CD8-positive, alpha-beta memory T cell (primary cell): ENCODE measurements around the gene HNRNPU. TPM values are rescaled to one million over a fixed set of nuclear protein-coding genes. Genes with fewer than 3 reads are reported as not detected.

Experiments used
- CTCF ChIA-PET: fragments of 350-600 bp; sonication (Branson Sonifier 250); formaldehyde crosslinking; loops from one replicate; lab custom pipeline; 2021; ENCODE audit warnings: antibody characterized with exemption; lab: Charles Lee
- POLR2A ChIA-PET: fragments of 350-600 bp; sonication (Branson Sonifier 250); formaldehyde crosslinking; loops from one replicate; lab custom pipeline; 2021; ENCODE audit warnings: antibody characterized with exemption; lab: Charles Lee
- DNase-seq, 5 donors: peaks; one replicate each; pipeline versions ENCODE4 v3.0.0 to v3.0.0-alpha.2; 2020 to 2022; ENCODE audit warnings: mixed read lengths in 1 of 5
- H3K27ac ChIP-seq: one replicate; pipeline ENCODE4 v1.7.0; 2013; ENCODE audit warnings: low read depth, mild to moderate bottlenecking, low read length, moderate library complexity
- H3K27me3 ChIP-seq: 2 replicates; pipeline ENCODE4 v1.7.0; 2013; ENCODE audit warnings: low read length, mild to moderate bottlenecking; ENCODE audit not compliant: insufficient read depth, poor library complexity, severe bottlenecking
- H3K36me3 ChIP-seq: 2 replicates; pipeline ENCODE4 v1.7.0; 2013; ENCODE audit warnings: mild to moderate bottlenecking, low read length, moderate library complexity; ENCODE audit not compliant: insufficient read depth
- H3K4me1 ChIP-seq: 2 replicates; pipeline ENCODE4 v1.7.0; 2013; ENCODE audit warnings: mild to moderate bottlenecking, low read length, moderate library complexity; ENCODE audit not compliant: insufficient read depth
- H3K4me3 ChIP-seq: 2 replicates; pipeline ENCODE4 v1.7.0; 2013; ENCODE audit warnings: mild to moderate bottlenecking, low read length
- H3K9me3 ChIP-seq: 2 replicates; pipeline ENCODE4 v1.7.0; 2013; ENCODE audit warnings: mild to moderate bottlenecking, low read length
- H3K27ac Mint-ChIP-seq, 8 donors: one replicate each; pipeline ENCODE4 v1.8.0; 2020 to 2021; ENCODE audit warnings: mixed read lengths in 8 of 8, mild to moderate bottlenecking in 6 of 8, inconsistent platforms in 3 of 8, moderate library complexity in 3 of 8
- H3K27me3 Mint-ChIP-seq, 2 donors: one replicate each; pipeline ENCODE4 v1.8.0; 2020 to 2021; ENCODE audit warnings: mixed read lengths in 2 of 2, mild to moderate bottlenecking in 1 of 2, moderate library complexity in 1 of 2
- H3K36me3 Mint-ChIP-seq, 3 donors: one replicate each; pipeline ENCODE4 v1.8.0; 2020 to 2021; ENCODE audit warnings: mixed read lengths in 3 of 3, inconsistent platforms in 1 of 3, mild to moderate bottlenecking in 1 of 3
- H3K4me1 Mint-ChIP-seq, 3 donors: one replicate each; pipeline ENCODE4 v1.8.0; 2020 to 2021; ENCODE audit warnings: mixed read lengths in 3 of 3, inconsistent platforms in 1 of 3, mild to moderate bottlenecking in 1 of 3
- H3K4me3 Mint-ChIP-seq, 7 donors: one replicate each; pipeline ENCODE4 v1.8.0; 2020 to 2021; ENCODE audit warnings: mixed read lengths in 7 of 7, mild to moderate bottlenecking in 6 of 7, moderate library complexity in 4 of 7, inconsistent platforms in 2 of 7
- H3K9me3 Mint-ChIP-seq, 5 donors: one replicate each; pipeline ENCODE4 v1.8.0; 2020 to 2022; ENCODE audit warnings: mixed read lengths in 5 of 5, mild to moderate bottlenecking in 3 of 5, moderate library complexity in 2 of 5, inconsistent platforms in 1 of 5
- polyA plus RNA-seq: library from polyadenylated mRNA; unstranded; fragments of 300-500 nt; fragmentation: Illumina TruSeq; gene quantifications from one replicate; pipeline ENCODE4 v1.2.3, GENCODE V29; 2021
- total RNA-seq, 2 experiments: library from RNA; stranded (reverse); gene quantifications; one replicate each; pipeline ENCODE4 v1.2.3, GENCODE V29; 2021

The HNRNPU gene
- total and polyA plus RNA-seq, 3 experiments from 2014 or later, result 382 to 630 (median 598) TPM

DNA sequence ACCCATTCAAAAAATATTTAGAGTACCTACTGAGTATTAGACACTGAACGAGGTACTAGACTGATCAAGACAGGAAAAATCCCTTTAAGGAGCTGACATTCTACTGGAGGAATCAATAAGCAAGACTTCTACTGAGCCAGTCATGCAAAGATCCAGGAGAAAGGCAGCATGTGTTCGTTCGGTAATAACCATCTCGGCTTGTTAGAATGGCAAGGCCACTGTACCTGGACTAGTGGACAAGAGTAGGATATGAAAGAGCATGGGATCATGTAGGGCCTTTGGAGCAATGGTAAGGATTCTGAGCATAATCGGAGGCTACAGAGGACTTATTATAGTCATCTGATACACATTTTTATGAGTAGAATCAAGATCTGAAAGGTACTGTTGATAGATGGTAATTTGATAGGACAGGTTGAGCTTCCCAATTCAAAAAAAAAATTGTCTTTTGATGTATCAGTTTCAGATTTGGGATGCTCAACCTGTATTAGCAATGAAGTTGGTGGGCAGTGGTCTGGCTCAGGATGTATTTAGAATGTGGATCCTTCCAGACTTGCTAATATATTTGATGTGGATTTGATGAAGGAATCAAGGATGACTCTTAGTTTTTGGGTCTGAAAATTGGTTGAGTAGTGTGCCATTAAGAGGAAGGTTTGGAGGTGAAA, 26.6 kb downstream of the HNRNPU start:
- no peak overlapping the region for H3K27ac ChIP-seq
- peaks cover 11 to 59% (median 14%) of the 10 kb centered on the region in 3 donors for H3K36me3 Mint-ChIP-seq
- H3K27me3 ChIP-seq, result no peaks in the 10 kb centered on the region
- ChIA-PET POLR2A (interaction anchor here (1.3 to 5.8 kb wide), 3 partner anchors 10 to 26 kb away, joined by 3 to 322 read pairs (median 66); partner anchors contain the start of gene HNRNPU), CTCF (interaction anchor here (1.2 to 5.6 kb wide), 3 partner anchors 26 to 205 kb away, joined by 3 to 95 read pairs (median 8); partner anchors contain the start of gene HNRNPU)
- DNase-seq, result no peak
- H3K27me3 Mint-ChIP-seq, result peaks cover 0 to 1% of the 10 kb centered on the region in 2 donors
- no peaks in the 10 kb centered on the region for H3K9me3 Mint-ChIP-seq
- H3K36me3 ChIP-seq, result peaks cover 11% of the 10 kb centered on the region
- peaks cover 57 to 73% (median 72%) of the 10 kb centered on the region in 3 donors for H3K4me1 Mint-ChIP-seq
- peaks cover 45% of the 10 kb centered on the region for H3K4me1 ChIP-seq
- peak overlapping the region; percentile 29 to 98 (median 94) for H3K27ac Mint-ChIP-seq
- no peak overlapping the region for H3K4me3 ChIP-seq
- H3K9me3 ChIP-seq, result no peaks in the 10 kb centered on the region
- peak overlapping the region in 6 of 7 donors; percentile 8 to 99 (median 36) for H3K4me3 Mint-ChIP-seq

DNA sequence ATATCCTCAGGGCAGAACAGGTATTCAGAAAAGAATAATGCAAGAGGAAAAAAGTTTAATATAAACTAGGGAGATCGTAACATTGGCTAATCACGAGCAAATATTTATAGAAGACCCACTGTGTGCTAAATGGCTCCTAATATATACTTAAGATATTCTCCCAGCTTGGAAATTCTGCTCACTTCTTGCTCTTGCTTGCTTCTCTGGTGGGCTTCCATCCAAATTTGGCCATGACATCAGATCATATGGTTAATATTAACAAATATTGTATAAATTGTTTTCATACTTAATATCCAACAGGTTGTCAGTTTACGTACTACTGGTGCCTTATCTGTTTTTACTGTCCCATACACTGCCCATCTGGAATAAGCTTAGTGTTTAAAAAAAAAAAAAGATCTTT, 27.8 kb downstream of the HNRNPU start:
- DNase-seq, result no peak
- H3K4me1 ChIP-seq, result peaks cover 45% of the 10 kb centered on the region
- H3K27ac Mint-ChIP-seq, result peak overlapping the region; percentile 92 to 100 (median 98)
- H3K36me3 ChIP-seq, result peaks cover 3% of the 10 kb centered on the region
- peaks cover 11 to 50% (median 14%) of the 10 kb centered on the region in 3 donors for H3K36me3 Mint-ChIP-seq
- H3K4me3 Mint-ChIP-seq, result peak overlapping the region; percentile 88 to 100 (median 99)
- H3K9me3 Mint-ChIP-seq, result no peaks in the 10 kb centered on the region
- no peaks in the 10 kb centered on the region for H3K27me3 ChIP-seq
- H3K9me3 ChIP-seq, result no peaks in the 10 kb centered on the region
- peak overlapping the region; percentile 96 for H3K4me3 ChIP-seq
- H3K27ac ChIP-seq, result peak overlapping the region; percentile 98
- H3K4me1 Mint-ChIP-seq, result peaks cover 52 to 67% (median 63%) of the 10 kb centered on the region in 3 donors
- H3K27me3 Mint-ChIP-seq, result peaks cover 0 to 1% of the 10 kb centered on the region in 2 donors
- ChIA-PET CTCF (interaction anchor here (1.2 to 5.6 kb wide), 7 partner anchors 11 to 206 kb away, joined by 3 to 95 read pairs (median 8); partner anchors contain the start of gene HNRNPU), POLR2A (interaction anchor here (0.7 to 5.8 kb wide), 9 partner anchors 8 to 183 kb away, joined by 3 to 322 read pairs (median 24); partner anchors contain the start of genes DESI2 and HNRNPU)

DNA sequence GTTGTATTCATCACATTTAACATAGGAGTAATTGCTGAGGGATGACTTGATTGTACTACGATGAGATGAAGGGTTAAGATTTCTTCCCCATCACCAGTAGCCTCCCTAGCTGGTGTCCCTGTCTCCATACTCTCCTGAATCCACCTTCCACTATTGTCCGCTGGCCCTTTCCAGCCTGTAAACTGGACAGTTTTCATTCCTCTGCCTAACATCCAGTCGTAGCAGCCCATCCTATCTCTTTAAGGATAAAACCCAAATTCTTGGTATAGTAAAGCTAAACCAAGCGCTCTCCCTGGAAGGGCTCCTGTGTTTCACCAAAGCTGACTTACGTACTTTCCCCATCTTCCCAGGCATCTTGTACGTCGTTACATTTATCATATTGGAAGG, 28.2 kb downstream of the HNRNPU start:
- POLR2A ChIA-PET, result interaction anchor here (0.7 to 5.8 kb wide), 12 partner anchors 8 to 206 kb away, joined by 3 to 322 read pairs (median 13); partner anchors contain the start of genes DESI2 and HNRNPU
- Histone ChIP-seq H3K4me3 (peak overlapping the region; percentile 96), H3K27ac (peak overlapping the region; percentile 98), H3K9me3 (no peaks in the 10 kb centered on the region), H3K27me3 (no peaks in the 10 kb centered on the region), H3K36me3 (no peaks in the 10 kb centered on the region), H3K4me1 (peaks cover 45% of the 10 kb centered on the region)
- Mint-ChIP-seq H3K36me3 (peaks cover 11 to 45% (median 13%) of the 10 kb centered on the region in 3 donors), H3K9me3 (no peaks in the 10 kb centered on the region), H3K4me1 (peaks cover 51 to 62% (median 58%) of the 10 kb centered on the region in 3 donors), H3K27me3 (peaks cover 0 to 1% of the 10 kb centered on the region in 2 donors), H3K27ac (peak overlapping the region; percentile 92 to 100 (median 98)), H3K4me3 (peak overlapping the region; percentile 88 to 100 (median 99))
- CTCF ChIA-PET, result interaction anchor here (0.7 to 5.6 kb wide), 10 partner anchors 12 to 206 kb away, joined by 3 to 95 read pairs (median 7); partner anchors contain the start of gene HNRNPU
- no peak for DNase-seq

DNA sequence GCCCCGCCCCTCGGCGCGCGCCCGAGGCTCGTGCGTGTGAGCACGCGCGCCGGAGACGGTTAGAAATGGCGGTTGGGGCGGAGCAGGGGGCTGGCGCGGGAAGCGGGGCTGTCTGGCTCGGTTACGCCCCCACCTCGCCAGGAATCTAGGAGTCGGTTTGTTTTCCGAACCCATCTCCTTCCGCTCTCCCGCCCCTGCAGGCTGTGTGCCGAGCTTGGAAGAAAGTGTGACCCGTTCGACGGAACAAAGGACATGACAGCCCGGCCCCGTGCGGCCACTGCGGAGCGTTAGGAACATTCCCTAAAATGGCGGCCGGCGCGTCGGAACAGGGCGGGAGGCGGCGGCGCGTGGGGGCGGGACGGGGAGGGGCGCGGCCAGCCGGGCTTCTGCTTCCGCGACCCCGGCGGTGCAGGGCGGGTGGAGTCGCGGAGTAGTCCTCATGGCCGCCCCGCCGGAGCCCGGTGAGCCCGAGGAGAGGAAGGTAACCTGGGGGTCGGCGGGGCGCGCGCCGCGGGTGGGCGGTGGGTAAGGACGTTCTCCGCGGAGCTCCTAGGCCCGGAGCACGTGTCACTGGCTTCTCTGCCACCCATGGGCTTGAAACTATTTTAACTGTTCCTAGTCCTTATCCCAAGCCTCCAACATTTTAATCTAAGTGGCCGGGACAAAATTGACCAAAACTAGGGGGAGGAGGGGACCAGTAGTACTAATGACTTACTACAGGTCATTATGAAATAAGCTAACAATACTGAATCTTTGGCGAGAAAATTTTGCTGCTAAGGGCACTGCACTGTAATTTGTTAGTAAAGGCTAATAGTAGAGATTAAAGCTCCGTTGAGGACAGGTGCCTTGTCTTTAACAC, 28.8 kb downstream of the HNRNPU start, which contains the start of gene COX20:
TSS of gene COX20 (plus strand) at position 383 of the 859 bp plus-strand sequence. CDS start at position 440, 57 bp downstream.
- Histone ChIP-seq H3K4me3 (peak within 1 kb of the TSS; percentile 96), H3K36me3 (no peaks in the 10 kb centered on the region), H3K27me3 (no peaks in the 10 kb centered on the region), H3K27ac (peak within 1 kb of the TSS; percentile 98), H3K4me1 (peaks cover 44% of the 10 kb centered on the region), H3K9me3 (no peaks in the 10 kb centered on the region)
- peaks cover 0 to 1% of the 10 kb centered on the region in 2 donors for H3K27me3 Mint-ChIP-seq
- H3K9me3 Mint-ChIP-seq, result no peaks in the 10 kb centered on the region
- ChIA-PET POLR2A (interaction anchor here (0.7 to 5.8 kb wide), 18 partner anchors 9 to 788 kb away, joined by 3 to 322 read pairs (median 6); partner anchors contain the start of genes CATSPERE, DESI2 and HNRNPU), CTCF (interaction anchor here (0.7 to 5.6 kb wide), 14 partner anchors 12 to 208 kb away, joined by 3 to 95 read pairs (median 6); partner anchors contain the start of gene HNRNPU)
- DNase-seq, result peak; percentile 81 to 95 (median 91)
- H3K4me1 Mint-ChIP-seq, result peaks cover 45 to 56% (median 52%) of the 10 kb centered on the region in 3 donors
- peaks cover 11 to 39% (median 11%) of the 10 kb centered on the region in 3 donors for H3K36me3 Mint-ChIP-seq
- peak within 1 kb of the TSS; percentile 88 to 100 (median 99) for H3K4me3 Mint-ChIP-seq
- H3K27ac Mint-ChIP-seq, result peak within 1 kb of the TSS; percentile 96 to 100 (median 99)

DNA sequence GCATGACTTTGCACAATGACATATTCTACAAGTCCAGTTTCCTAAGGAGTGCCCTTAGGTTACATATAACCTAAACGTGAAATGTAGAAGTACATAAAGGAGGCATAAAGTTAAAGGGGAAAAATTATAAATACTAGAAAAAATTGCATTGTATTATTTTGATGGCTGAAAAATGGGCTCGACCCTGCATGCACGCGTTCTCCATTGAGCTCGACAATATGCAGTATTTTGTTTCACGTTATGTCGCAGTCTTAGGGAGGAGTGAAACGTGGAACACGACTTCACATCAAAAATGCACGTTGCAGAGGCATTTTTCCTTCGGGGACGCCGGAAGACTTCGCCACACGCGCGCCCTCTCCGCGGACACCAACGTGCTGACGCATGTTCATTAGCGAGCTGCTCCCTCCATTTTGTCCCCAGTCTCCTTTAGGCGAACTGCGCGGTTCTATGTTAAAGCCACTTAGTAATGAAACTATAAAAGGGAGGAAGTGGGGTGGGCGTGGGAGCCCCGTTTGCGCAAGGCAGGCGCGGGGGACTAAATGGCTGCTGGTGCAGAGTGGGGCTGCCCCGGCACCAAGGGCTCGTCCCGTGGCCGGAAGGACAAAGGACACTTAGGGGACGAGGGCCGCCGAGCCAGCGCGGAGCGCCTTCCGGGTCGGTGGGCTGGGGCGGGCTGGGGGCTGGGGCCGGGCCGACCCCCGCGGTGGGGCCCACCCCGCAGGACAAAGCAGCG, 29.6 kb downstream of the HNRNPU start:
- Mint-ChIP-seq H3K36me3 (peaks cover 9 to 32% (median 10%) of the 10 kb centered on the region in 3 donors), H3K9me3 (no peaks in the 10 kb centered on the region), H3K27me3 (peaks cover 0 to 1% of the 10 kb centered on the region in 2 donors), H3K27ac (peak overlapping the region; percentile 95 to 100 (median 99)), H3K4me1 (peaks cover 39 to 48% (median 44%) of the 10 kb centered on the region in 3 donors), H3K4me3 (peak overlapping the region; percentile 88 to 100 (median 99))
- peak overlapping the region; percentile 98 for H3K27ac ChIP-seq
- H3K4me1 ChIP-seq, result peaks cover 37% of the 10 kb centered on the region
- H3K9me3 ChIP-seq, result no peaks in the 10 kb centered on the region
- peak overlapping the region; percentile 96 for H3K4me3 ChIP-seq
- no peaks in the 10 kb centered on the region for H3K36me3 ChIP-seq
- POLR2A ChIA-PET, result interaction anchor here (0.5 to 5.8 kb wide), 18 partner anchors 10 to 787 kb away, joined by 3 to 322 read pairs (median 6); partner anchors contain the start of genes ADSS2, CATSPERE, DESI2 and HNRNPU
- DNase-seq, result peak; percentile 80 to 95 (median 94)
- H3K27me3 ChIP-seq, result no peaks in the 10 kb centered on the region
- CTCF ChIA-PET, result interaction anchor here (0.9 to 5.6 kb wide), 12 partner anchors 16 to 208 kb away, joined by 3 to 95 read pairs (median 5); partner anchors contain the start of gene HNRNPU

DNA sequence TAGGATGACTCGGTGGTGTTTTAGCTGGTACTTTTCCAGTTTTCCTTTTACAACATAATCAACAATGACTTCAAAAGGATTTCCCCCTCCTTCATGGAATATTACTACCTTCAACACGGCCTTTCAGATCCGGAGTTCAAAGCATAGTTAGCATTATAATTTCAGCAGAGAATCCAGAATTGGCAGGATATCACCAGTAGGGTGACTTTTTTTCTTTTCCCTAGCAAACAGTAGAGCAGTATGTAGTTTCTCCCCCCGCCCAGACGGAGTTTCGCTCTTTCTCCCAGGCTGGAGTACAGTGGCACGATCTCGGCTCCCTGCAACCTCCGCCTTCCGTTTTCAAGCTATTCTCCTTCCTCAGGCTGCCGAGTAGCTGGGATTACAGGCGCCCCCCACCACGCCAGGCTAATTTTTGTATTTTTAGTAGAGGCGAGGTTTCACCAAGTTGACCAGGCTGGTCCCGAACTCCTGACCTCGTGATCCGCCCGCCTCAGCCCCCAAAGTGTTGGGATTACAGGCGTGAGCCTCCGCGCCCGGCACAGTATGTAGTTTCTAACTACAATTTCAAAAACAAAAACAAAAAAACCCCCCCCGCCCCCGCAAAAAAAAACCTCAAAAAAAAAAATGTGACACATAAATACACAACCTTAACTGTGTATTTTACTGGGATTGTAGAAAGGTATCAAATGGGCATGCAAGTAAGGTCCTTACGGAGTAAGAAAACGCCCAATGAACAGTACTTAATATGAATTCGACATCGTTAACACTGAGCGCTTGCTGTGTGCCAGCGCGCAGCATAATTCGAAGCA, 30.4 kb downstream of the HNRNPU start:
- Mint-ChIP-seq H3K4me3 (peak overlapping the region; percentile 88 to 100 (median 99)), H3K27me3 (peaks cover 0 to 1% of the 10 kb centered on the region in 2 donors), H3K36me3 (peaks cover 7 to 26% (median 8%) of the 10 kb centered on the region in 3 donors), H3K4me1 (peaks cover 34 to 40% (median 36%) of the 10 kb centered on the region in 3 donors), H3K27ac (peak overlapping the region; percentile 95 to 100 (median 99)), H3K9me3 (no peaks in the 10 kb centered on the region)
- peak overlapping the region; percentile 96 for H3K4me3 ChIP-seq
- POLR2A ChIA-PET, result interaction anchor here (0.5 to 5.8 kb wide), 17 partner anchors 10 to 1672 kb away, joined by 3 to 322 read pairs (median 6); partner anchors contain the start of genes ADSS2, CATSPERE, DESI2 and HNRNPU
- no peaks in the 10 kb centered on the region for H3K36me3 ChIP-seq
- peak overlapping the region; percentile 98 for H3K27ac ChIP-seq
- CTCF ChIA-PET, result interaction anchor here (0.9 to 5.6 kb wide), 10 partner anchors 17 to 209 kb away, joined by 3 to 95 read pairs (median 6); partner anchors contain the start of gene HNRNPU
- H3K4me1 ChIP-seq, result peaks cover 29% of the 10 kb centered on the region
- no peaks in the 10 kb centered on the region for H3K27me3 ChIP-seq
- DNase-seq, result peak; percentile 36 to 63 (median 51)
- H3K9me3 ChIP-seq, result no peaks in the 10 kb centered on the region
